GM18861 (cell line): ENCODE results near the gene PLCB2.

Experiments used
- ATAC-seq: cut with Tn5 transposase; IDR thresholded peaks from one replicate; pipeline ENCODE4 v1.9.1; 2021; ENCODE audit not compliant: unreplicated experiment

PLCB2 gene

DNA sequence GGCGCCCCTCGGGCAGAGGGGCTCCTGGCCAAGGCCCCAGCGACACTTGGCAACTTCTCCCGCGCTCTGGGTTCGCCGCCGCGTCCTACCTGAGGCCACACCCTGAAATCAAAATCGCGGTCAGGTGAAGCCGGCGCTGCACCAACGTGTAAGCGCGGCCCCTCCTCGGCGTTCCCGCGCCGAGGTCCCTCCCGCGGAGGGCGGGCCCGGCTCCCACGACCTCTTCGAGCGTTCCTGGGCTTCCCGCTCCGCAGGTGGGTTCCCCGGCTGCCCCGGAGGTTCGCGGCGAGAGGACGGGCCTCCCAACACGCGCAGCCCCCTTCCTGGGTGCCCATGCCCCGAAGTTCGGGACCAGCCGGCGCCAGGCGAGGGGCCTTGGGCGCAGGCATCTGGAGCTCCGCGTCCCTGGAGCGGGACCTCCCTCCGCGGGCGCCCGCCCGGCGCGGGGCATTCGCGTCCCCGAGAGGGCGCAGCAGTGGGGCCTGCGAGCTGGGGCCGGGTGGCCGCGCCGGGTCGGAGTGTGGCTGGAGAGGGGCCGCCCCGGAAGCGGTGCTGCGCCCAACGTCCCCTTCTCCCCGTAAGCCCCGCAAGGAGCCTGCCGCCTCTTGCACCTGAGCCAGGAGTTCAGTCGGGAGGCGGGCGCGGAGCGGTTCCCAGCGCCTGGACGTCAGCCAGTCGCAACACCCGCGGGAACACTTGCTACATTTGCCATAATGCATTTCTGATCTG is 55.1 kb downstream of the PLCB2 start:
- no peak for ATAC-seq

DNA sequence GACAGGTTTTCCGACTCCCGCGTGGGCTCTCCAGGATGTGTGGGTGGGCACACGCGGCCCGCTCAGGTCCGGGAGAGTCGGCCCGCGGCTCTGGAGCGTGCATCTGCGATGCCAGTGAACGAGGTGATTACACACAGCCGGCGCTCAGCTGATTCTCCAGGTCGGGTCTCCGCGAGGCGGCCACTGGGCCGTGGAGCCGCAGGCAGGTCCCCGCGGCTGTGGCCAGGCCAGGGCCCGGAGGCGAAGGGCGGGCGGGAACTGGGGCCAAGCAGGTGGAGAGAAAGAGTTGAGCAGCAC is 55.6 kb downstream of the PLCB2 start:
- no peak for ATAC-seq

DNA sequence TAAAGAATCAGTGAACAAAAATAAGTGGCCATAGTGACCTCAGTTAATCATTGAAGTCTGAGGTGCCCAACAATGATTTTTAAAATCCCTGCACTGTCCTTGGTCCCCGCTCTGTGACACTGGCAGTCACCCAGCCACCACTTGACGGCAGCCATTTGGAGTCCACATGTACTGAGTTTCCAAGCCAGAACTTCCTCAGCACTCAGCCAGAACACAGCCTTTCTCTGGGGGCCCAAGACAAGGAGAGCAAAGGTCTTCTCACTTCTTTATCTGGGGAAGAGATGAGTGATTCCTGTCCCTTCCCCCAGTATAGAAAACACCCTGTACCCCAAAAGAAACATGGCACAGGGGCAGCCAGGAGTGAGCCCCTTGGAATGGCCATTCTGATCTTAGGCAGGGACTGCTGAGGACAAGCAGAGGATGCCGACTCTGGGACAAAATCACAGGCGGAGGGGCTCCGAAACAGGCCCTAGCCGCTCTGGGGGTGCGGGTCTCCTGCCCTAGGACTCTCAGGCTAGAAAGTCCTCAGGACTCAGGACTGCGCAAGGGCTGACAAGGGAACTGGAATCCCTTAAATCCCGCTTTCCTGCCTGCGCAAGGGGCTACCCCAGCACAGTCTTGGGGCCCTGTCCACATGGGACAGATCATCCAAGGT is 56.1 kb downstream of the PLCB2 start:
- no peak for ATAC-seq

DNA sequence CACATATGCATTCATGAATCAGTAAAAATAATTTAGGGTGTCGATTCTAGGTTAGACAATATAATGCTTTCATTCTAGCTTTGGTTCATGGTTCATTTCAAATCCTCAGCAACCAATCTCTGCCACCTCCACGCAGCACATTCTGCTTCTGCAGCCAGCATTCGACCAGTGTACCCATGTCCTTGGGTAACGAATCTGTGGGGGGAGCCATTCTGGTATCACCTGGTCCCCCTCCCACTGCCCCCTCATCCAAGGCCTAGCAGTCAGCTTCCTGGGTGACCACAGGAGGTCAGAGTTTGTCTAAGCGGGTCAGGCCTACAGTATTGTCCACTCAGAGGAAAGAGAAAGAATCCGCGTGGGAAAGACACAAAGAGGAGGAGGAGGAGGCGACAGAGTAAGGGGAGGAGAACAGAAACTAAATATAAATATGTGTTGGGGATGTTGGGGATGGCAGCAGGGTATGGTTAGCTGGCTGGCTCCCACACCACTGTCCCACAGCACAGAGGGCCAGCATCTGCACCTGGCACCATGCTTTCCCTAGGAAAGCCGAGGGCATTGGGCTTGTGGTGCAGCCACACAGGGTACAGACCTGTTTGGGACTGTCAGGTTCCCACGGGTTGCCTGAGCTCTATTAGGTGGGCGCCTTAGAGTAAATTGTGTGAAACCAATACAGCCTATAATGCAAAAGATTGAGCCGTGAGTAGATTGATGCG is 56.8 kb downstream of the PLCB2 start:
- ATAC-seq, result no peak

DNA sequence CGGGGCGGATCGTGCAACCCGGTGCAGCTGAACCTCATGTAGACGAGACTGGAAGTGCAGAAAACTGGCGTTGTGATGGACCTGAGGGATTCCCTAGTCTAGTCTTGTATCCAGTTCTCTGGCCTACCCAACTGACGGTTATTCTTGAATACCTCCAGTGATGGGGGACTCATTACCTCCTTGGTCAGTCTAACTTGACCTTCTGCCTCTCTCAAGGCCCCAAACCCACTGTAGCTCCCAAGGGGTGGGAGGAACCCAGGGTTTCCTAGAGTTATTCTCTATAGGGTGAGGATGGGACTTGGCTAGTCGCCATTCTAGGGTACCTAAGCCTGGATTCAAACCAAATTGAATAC is 57.5 kb downstream of the PLCB2 start:
- no peak for ATAC-seq

DNA sequence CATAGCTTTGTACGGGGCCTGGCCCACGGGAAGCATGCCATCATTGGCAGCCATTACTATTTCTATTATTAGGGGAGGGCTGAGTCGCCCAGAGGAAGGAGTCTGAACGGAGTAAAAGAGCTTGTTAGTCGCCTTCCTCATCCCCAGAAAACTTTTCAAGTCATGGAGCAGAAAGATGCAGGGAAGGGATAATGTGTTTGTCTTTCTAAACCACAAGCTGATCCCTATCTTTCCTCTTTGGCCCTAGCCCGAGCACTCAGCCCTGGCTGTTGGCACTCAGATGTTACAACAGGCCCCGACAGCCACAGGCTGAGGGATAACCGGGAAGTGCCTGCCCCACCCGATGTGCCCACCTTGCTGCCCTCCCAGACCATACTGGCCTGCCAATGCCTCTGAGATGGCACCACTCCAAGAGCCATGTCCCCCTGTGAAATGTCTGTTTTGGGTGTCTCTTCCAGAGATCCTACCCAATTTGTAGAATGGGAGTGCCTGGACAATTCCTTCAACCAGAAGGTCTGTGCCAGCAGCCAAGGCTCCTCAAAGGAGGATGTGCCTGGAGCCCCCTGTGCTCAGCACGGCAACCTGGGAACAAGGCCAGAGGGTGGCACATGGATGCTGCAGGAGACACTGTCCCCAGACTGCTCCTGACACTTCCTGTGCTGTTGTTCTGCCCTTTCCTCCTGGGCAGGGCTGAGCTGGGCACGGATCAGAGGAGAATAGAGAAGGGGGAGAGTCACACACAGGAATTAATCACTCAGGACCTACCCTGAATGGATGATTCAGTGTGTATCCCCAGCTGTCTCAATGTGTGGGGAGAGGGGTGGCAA is 58.0 kb downstream of the PLCB2 start:
- ATAC-seq, result no peak

DNA sequence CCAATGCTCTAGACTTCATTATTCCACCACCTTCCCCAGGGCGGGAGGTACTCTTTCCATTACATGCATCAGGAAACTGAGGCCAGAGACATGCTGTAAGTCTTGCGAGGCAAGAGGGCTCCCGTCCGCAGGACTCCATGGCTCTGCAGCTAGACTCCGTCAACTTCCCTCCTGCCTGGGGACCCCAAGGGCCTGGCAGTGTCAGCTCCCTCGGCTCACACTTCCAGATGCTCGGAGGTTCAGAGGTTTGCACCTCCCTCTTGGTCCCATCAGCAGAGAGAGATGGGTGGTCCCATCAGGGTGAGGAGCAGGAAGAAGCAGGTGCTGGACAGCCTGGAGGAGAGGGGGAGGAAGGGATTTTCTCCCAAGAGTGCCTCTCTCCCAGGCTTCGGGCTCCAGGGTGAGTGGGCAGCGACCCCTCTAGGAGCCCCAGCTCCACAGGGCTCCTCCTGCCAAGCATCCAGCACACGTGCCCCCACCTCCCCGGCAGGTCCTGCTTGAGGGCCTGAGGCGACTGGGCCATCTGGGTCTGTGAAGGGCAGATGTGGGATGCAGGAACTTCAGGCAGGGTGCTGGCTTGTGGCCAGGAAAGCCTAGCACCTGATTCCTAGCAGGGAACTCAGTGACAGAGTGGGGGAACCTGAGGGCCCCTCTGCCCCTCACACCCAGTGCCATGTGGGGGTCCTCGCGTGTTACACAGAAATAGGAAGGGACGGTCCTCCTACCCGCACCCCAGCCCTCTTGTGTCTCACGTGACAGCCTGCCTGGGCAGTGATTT is 59.5 kb downstream of the PLCB2 start:
- ATAC-seq, result no peak

DNA sequence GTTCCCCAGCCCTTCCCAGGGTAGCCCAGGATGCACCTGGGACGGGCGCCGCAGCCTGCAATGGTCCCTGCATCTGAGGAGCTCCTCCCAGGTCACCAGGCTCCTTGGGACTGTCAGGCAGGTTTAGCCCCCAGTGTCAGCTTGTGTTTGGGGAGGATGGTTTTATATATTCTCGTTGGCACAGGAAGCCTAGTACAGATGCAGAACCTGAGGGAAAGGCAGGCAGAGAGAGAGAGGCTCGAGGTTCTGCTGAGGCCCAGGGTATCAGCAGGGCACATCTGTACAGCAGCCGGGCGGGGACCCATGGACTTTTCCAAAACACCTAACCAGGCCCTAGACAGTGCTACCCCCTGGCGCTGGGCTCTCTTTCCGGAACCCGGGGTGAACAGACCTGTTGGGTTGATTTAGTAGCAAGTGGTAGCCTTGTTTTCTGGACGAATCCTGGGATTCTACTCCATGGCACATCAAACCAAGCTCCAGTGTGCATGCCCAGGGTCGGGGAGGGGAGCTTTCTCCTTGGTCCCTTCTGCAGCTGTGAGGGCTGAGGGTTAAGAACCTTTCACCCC is 60.2 kb downstream of the PLCB2 start:
- no peak for ATAC-seq

DNA sequence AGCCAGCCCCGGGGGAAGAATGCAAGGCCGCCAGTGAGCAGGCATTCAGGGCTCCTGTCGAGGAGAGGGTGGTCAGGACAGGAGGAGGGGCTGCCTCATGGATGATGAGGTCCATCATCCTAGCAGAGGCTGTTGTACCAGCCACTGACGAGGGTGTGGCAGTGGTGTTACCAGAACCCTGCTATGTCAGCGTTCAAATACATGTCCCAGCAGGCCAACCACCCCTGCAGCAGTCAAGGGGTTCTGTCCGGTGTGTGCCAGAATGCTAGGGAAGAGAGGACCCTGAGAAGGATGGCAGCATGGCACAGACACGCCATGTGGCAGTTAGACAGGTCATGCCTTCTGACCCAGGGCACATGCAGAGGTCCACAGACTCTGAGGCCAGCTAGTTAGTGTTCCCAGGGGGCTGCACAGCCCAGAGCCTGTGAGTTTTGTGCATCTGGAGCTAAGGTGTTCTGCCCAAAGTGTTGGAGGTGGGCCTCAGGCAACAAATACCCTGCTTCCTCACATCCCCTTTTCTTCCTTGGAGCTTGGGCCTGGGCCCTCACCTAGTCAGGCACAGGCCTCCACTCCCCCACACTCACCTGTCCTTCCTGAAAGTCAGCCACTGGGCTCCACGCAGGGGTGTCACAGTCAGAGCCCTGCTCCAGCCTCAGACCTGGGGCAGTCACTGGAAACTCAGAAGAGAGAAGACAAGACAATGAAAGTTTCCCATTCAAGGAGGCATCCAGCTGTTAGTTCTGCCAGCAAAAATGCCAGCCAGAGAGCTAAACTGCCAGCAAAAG is 61.0 kb downstream of the PLCB2 start:
- ATAC-seq, result no peak

DNA sequence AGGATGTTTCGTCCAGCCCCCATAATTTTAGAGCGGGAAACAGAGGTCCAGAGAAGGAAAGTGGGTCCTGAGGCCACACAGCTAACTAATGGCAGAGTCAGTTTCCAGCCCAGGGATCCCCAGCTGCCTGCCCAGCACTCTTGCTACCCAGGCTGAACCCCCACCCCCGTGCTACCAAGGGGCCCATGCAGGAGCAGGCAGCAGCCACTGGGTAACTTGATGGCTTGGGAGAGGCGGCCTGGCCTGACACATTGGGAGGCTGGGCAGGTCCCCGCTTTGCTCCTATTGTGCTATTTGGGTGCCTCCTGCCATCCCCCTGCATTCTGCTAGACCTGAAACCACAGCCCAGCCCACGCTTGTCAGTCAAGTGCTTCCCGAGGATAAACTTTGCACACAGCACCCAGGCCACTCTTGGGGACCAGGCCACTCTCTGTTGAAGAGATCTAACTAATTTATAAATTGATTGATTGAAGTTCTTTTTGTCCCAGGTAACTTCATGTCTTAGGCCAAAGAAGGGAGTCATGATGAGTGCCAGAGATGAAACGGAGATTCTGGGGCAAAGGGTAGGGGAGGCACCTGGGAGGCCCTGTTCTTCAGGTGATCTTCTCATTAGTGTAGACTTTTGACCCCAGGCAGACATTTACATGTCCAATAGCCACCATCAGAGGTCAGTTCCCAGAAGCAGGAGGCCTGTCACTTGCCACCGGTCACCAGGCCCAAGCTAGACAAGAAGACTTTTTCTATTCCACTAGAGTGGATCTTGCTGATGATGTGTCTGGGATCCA is 61.9 kb downstream of the PLCB2 start:
- no peak for ATAC-seq

DNA sequence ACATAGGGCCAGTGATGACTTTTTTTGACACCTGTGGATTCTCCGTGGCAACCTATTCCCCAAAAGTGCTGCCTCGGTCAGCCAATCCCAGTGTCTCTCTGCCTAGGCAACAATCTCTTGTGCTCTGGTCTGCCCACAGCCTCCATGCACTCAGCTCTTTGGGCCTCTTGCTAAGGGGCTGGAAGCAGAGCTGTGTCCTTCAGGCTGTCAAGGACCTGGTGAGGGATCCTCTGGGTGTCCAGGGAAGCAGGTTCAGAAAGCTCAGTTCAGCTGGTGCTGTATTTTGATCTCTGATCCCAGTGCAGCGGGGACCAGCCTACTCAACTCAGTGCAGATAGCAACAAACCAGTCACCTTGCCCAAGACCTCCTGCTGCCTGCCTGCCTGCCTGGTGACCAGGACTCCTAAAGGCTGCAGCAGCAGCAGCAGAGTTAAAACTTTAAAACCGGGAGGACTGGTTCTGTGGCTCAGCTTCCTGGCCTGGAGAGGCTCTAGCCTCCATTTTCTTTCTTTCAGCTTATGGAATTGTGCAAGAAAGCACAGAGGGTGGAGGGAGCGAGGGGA is 62.7 kb downstream of the PLCB2 start:
- no peak for ATAC-seq

DNA sequence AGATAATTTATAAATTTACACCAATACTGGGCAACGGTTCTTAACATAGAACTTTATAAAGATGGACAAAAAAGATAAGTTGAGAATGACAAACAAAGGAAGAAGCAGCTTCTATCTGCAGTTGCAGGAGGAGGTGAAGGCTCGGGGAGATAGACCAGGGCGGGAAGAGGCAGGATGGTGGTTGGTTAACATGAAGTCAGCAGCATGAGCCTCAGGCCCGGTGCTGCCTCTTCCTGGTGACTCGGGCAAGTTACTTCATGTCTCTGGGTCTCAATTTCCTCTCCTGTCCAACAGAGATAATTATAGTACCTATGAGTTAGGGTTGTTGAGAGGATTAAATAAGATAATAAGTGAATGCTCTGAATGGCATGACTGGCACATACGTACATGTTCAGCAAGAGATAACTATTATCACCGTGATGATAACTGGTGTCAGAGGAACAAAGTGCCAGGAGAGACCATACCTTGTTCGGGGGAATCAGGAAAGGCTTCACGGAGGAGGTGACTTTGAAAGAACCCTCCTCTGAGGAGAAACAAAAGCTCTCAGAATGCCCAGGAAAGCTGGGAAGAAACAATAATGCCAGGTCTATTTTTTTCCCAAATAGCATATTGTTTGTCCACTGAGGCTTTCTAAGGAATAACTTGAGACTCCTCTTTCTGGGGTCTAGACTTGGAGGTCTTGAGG is 64.5 kb downstream of the PLCB2 start:
- ATAC-seq, result no peak

DNA sequence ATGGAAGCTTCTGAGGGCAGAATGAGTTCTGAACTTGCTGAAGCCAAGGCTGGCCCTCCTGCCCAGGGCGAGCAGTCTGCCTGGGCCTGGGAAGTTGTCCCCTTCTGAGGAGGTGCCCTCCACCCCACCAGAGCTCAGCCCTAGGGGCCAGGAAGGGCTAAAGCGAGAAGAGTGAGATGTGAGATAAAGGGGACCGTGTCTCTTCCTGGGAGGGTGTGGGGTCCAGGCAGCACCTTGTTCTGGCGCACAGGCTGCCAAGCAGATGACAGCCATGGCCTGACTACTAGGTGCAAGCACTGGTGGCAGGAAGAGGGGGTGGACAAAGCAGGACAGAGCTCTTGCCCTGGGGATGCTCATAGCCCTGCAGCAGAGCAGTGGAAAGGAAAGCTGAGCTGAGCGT is 65.1 kb downstream of the PLCB2 start:
- no peak for ATAC-seq

DNA sequence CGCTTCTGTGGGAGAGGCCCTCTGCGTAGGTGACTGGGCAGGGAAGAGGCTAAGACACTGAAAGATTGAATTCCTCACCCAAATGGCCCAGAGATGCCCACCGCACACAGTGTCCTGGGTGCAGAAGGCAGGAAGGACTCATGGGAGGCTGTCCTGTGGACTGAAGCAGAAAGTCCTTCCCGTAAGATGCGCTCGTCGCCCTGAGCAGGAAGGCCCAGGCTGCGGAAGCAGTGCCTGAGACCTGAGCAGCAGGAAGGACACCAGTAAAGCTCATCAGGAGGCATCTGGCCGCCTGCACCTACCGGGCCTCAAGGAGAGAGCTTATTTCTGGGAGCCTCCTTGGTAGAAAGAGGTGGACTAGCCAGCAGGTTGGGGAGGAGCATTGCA is 65.5 kb downstream of the PLCB2 start:
- no peak for ATAC-seq

DNA sequence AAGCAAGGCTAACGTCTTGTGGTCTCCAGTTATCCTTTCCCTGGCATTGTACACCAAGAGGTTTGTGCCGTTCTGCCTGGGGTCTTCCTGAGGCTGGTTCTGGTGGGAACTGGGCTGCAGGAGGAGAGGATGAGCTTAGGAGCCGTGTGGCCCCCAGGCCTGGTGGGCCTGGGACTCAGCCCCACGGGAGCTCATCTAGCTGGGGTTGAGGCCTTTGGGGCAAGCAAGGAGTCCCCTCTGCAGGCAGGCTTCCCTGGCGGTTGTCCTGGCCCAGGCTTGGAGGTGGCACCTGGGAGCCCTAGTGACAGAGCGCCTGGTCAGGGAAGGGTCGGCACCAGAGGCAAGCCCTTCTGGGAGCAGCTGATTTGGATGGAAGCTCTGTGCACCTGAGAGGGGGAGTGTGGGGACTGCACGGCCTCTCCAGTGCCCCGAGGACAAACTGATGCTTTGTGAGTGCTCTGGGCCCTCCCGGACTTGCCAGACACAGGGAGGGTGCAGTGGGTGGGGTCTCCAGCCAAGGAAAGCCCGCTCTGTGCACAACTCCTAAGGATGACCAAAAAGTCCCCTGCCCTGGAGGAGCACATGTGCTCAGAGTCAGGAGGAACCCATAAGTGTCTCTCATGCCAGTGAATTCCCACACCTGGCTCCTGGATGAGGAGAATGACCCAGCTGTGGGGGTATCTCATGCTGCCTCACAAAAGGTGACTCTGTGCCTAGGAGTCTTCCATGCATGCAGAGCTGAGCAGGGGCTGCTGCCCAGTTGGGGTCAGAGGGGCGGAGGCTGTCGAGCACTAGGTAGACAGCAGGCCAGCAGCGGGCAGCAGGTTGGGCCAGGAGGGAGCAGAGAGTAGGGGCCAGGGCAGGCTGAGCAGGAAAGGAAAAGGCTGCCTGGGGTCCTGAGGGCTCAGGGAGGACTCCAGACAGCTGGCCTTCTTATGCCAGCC is 66.2 kb downstream of the PLCB2 start:
- ATAC-seq, result no peak

DNA sequence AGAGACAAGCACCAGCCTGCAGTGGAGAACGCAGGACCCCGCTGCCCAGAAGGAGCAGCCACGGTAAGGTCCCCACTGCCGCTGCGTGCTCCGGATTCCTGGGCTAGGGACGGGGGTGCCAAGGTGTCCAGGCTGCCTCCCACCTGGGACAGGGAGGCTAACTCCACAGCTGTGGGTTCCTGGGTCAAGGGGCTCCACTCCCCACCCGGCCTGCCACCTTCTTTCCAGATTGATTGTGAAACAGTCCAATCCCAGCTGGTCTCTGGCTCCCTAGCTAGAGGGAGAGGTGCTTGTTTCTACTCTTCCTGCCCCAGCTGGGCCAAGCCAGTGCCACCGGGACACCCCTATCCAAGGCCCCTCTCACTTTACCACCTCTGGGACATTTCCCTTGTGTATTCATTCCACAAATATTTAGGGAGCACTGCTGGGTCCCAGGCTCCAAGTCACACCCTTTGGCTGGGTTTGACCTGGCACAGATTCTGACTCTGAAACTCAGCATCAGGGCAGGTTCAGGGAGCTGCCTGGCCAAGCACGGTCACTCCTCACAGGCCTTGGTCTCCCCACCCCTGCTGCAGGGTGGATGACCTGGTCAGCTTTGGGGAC is 67.0 kb downstream of the PLCB2 start:
- no peak for ATAC-seq
